Measurements from ENCODE around the gene BORA. TPM values are rescaled to one million over a fixed set of nuclear protein-coding genes. Genes with fewer than 3 reads are reported as not detected.

BORA gene
- total and polyA plus RNA-seq, 12 donors = 0.42 to 1.6 (median 0.90) TPM

DNA sequence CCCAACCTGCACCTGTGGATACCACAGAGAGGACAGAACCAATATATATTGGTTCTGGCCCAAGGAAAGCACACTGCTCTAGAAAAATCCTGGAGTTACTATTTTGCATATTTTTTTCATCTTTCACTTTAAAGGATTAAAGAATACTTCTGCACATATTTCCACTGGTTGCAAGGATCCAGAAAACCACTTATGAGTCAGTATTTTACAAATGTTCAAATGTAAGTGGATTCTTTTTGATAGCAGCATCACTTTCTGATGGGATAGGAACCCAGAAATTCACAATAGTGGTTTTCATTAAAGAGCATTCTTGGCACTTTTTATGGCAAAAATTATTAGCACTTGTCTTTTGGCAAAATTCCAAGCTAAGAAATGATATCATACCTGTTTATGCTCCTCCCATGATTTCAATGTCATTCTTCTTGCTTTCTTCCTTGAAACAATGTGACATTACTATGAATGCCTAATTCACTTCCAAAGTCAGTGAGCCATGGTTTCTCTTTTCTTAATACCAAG, 38.5 kb upstream of the BORA start:
- Histone ChIP-seq H3K9me3 (peaks cover 0 to 9% (median 0%) of the 10 kb centered on the region in 11 donors), H3K27ac (no peak overlapping the region), H3K36me3 (no peaks in the 10 kb centered on the region), H3K27me3 (no peaks in the 10 kb centered on the region), H3K4me3 (no peak overlapping the region), H3K4me1 (peaks cover 0 to 7% (median 0%) of the 10 kb centered on the region in 9 donors)
- DNase-seq = no peak
- no peak for TF ChIP-seq CTCF (IDR thresholded peaks at IDR 0.05)
- no peak for ATAC-seq
- intact Hi-C loops (cut with DNase I) = no loop called here

DNA sequence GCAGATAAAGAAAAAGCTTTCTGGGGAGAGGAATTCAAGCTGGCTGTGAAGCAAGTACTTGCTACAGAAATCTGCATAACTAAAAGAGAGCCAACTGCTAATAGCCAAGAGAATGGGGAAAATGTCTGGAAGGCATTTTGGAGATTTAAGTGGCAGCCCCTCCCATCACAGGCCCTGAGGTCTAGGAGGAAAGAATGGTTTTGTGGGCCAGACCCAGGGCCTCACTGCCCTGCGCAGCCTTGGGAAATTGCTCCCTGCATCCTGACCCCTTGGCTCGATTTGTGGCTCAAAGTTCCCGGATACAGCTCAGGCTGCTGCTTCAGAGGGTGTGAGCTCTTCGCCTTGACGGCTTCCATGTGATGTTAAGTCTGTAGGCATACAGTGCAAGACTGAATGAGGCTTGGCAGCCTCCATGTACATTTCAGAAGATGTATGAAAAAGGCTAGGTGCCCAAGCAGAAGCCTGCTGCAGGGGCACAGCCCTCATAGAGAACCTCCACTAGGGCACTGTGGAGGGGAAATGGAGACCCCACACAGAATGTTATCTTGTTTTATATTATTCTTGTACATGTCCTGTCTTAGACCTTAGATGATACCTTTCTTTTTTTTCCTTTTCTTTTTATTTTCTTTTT, 34.7 kb upstream of the BORA start:
- Histone ChIP-seq H3K36me3 (no peaks in the 10 kb centered on the region), H3K27me3 (no peaks in the 10 kb centered on the region), H3K27ac (no peak overlapping the region), H3K4me1 (no peaks in the 10 kb centered on the region), H3K4me3 (no peak overlapping the region), H3K9me3 (peaks cover 0 to 9% (median 0%) of the 10 kb centered on the region in 11 donors)
- intact Hi-C loops (cut with DNase I) = loop anchor here in 3 of 10 donors (5.0 kb wide), 2 partner anchors 46 to 51 kb away; no protein-coding TSS in a partner anchor
- WGBS, 2 donors = 80 to 85% methylated on average over 5 of the region's 5 CpGs
- ATAC-seq (no peak), DNase-seq (no peak)
- TF ChIP-seq CTCF (IDR thresholded peaks at IDR 0.05) = no peak

GRCh38 chr13:72693832-72694231, 33.9 kb upstream of the BORA start:
- TF ChIP-seq CTCF (IDR thresholded peaks at IDR 0.05) = no peak
- Histone ChIP-seq H3K4me1 (no peaks in the 10 kb centered on the region), H3K27me3 (peaks cover 0 to 3% (median 0%) of the 10 kb centered on the region in 7 donors), H3K36me3 (no peaks in the 10 kb centered on the region), H3K4me3 (no peak overlapping the region), H3K9me3 (peaks cover 0 to 9% (median 0%) of the 10 kb centered on the region in 11 donors), H3K27ac (no peak overlapping the region)
- DNase-seq (no peak), ATAC-seq (no peak)
- intact Hi-C loops (cut with DNase I) = loop anchor here in 3 of 10 donors (5.0 kb wide), 2 partner anchors 47 to 52 kb away; no protein-coding TSS in a partner anchor
- WGBS, 2 donors = 78 to 81% methylated on average over 5 of the region's 5 CpGs

DNA sequence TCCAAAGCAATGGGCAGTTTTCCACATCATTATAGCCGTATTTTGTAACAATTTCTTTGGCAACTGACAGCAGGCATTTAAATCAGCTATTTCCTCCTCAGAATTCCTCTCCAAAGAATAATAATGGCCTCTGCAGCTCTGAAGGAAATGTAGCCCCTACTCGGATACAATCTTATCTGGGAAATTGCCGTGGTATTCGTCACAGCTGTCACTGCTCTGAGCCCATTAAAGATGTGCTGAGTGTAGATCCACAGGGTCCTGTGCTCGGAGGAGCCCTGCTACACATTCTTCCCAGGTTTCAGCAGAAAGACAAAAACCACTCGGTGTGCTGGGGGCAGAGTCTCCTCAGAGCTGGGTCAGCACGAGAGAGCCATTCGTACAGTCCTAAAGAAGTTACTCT, 33.4 kb upstream of the BORA start:
- peaks cover 0 to 8% (median 0%) of the 10 kb centered on the region in 7 donors for H3K27me3 ChIP-seq
- TF ChIP-seq CTCF (IDR thresholded peaks at IDR 0.05) = no peak
- WGBS, 2 donors = 20 to 22% methylated on average over 8 of the region's 8 CpGs
- intact Hi-C loops (cut with DNase I) = loop anchor here in 3 of 10 donors (5.0 kb wide), 2 partner anchors 47 to 52 kb away; no protein-coding TSS in a partner anchor
- ATAC-seq (no peak), DNase-seq (no peak)
- H3K27ac ChIP-seq = no peak overlapping the region
- peaks cover 0 to 9% (median 0%) of the 10 kb centered on the region in 11 donors for H3K9me3 ChIP-seq
- H3K4me3 ChIP-seq = no peak overlapping the region
- no peaks in the 10 kb centered on the region for H3K4me1 ChIP-seq
- no peaks in the 10 kb centered on the region for H3K36me3 ChIP-seq
